Epithelial cell of esophagus (primary cell): ENCODE data around the gene PGAM2.
A peak's percentile ranks its signal among the peaks of the same experiment; 100 is the strongest.

Source experiments
- DNase-seq: peaks from one replicate; pipeline ENCODE4 v3.0.0; 2010; ENCODE audit warnings: low read depth
- H3K4me3 ChIP-seq: 2 replicates; pipeline ENCODE4 v1.5.1; 2011; ENCODE audit warnings: mild to moderate bottlenecking, low read length, control low read depth
- TF ChIP-seq, protein P1 (sequence below): IDR thresholded peaks from 2 replicates; pipeline ENCODE4 v1.5.1; 2011; ENCODE audit warnings: low read depth, mild to moderate bottlenecking, low read length, control low read depth, inconsistent platforms; ENCODE audit not compliant: insufficient read depth; ENCODE audit errors: missing control alignments

PGAM2 gene

DNA sequence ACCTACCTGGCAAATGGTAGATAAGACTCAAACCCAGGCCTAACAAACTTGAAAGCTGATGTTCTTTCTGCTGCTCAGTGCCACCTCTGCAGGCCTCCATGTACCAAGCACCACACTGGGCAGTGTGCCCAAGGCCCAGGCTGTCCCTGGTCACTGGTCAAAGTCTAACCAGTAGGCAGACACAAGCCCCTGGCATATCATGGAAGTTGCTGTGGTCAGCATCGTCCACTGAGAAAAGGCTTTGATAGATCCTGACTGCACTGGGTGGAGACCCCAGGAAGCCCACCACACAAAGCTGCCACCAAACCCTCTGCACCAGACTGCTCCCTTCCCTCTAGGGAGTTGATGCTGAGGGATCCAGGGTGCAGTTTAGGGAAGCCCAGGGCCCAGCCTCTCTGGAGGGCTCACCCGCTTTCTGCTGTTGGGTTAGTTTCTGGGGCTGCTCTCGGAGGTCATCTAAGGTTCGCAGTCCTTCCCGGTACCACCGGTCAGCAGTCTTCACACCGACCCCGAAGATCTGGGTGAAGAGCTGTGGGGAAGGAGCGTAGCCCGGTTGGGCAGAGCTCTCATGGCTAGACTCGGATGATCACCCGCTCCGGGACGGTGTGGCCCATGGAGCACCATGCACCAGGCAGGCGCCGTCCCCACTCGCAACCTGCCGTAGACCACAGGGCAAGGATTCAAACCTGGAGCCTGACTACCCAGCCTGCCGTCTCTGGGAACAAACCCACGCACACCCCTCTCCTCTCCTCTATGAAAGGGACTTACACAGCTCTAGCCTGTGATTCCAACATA is 10.9 kb upstream of the PGAM2 start:
- no peak for DNase-seq
- no peak overlapping the region for H3K4me3 ChIP-seq

DNA sequence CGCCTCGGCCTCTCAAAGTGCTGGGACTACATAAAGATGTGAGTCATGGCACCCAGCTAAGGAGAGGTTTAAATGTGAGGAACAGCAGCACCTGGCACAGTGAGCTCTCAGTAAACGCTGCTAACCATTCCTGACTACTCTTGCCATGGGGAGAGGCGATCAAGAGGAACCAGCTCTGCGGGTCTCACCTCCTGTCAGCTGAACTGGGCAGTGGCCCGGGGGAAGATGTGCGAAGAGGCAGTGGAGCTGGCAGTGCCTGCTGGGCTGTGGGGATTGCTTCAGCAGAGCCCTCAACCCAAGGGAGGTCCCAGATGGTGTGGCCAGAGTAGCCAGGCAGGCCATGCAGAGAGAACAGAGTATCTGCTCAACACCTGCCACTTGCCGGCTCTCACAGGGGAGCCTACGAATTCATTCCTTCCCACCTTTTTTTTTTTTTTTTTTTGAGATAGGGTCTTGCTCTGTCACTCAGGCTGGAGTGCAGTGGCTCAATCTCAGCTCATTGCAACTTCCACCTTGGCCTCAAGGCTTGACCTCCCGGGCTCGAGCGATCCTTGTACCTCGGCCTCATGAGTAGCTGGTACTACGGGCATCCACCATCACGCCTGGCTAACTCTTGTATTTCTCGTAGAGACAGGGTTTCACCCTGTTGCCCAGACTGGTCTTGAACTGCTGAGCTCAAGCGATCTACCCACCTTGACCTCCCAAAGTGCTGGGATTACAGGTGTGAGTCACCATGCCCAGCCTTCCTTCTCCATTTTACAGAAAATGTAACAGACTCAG is 10.1 kb upstream of the PGAM2 start:
- no peak overlapping the region for H3K4me3 ChIP-seq
- TF ChIP-seq, protein P1, sequence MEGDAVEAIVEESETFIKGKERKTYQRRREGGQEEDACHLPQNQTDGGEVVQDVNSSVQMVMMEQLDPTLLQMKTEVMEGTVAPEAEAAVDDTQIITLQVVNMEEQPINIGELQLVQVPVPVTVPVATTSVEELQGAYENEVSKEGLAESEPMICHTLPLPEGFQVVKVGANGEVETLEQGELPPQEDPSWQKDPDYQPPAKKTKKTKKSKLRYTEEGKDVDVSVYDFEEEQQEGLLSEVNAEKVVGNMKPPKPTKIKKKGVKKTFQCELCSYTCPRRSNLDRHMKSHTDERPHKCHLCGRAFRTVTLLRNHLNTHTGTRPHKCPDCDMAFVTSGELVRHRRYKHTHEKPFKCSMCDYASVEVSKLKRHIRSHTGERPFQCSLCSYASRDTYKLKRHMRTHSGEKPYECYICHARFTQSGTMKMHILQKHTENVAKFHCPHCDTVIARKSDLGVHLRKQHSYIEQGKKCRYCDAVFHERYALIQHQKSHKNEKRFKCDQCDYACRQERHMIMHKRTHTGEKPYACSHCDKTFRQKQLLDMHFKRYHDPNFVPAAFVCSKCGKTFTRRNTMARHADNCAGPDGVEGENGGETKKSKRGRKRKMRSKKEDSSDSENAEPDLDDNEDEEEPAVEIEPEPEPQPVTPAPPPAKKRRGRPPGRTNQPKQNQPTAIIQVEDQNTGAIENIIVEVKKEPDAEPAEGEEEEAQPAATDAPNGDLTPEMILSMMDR: no peak
- DNase-seq: peak; percentile 81

More for the DNA sequence above, 10.9 kb upstream of the PGAM2 start:
- TF ChIP-seq, protein P1: no peak

DNA sequence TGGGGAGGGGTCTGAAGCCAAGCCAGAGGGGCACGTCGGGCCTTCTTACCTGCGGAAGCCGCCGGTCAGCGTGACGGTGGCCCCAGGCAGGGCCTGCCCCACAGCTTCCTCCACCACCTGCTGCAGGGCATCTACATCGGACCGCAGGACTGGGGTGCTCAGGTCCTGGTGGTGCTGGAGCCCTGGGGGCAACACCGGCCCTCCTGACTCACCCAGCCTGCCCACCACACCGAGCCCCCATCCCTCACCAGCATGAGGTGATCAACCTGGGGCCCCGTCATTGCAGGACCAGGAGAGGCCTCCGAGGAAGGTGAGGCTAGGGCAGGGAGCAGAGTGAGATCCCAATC is 9.0 kb upstream of the PGAM2 start:
- TF ChIP-seq, protein P1: no peak
- DNase-seq: no peak
- no peak overlapping the region for H3K4me3 ChIP-seq

- peak; percentile 72 for DNase-seq
- no peak overlapping the region for H3K4me3 ChIP-seq
- TF ChIP-seq, protein P1: no peak
Observed at GRCh38 chr7:44073664-44074348, 8.4 kb upstream of the PGAM2 start.

GRCh38 chr7:44072364-44073231 is 7.2 kb upstream of the PGAM2 start:
- H3K4me3 ChIP-seq: no peak overlapping the region
- peak; percentile 90 for DNase-seq

GRCh38 chr7:44071726-44072363 is 6.5 kb upstream of the PGAM2 start:
- TF ChIP-seq, protein P1: no peak
- H3K4me3 ChIP-seq: no peak overlapping the region
- DNase-seq: no peak

More at GRCh38 chr7:44072364-44073231, 7.2 kb upstream of the PGAM2 start:
- TF ChIP-seq, protein P1: peak; percentile 72
